Upper lobe of left lung (tissue), 4 donors: ENCODE measurements around the gene ARMC8.

Experiments
- CTCF ChIP-seq, 6 experiments: fragments of 450-650 bp in 4 of 6; fragments of 200-600 bp in 2 of 6; sonication (generic) in 2 of 6; IDR thresholded peaks; one replicate each; pipeline ENCODE4 v1.5.1; 2016 to 2019; ENCODE audit warnings: antibody characterized with exemption in 6 of 6
- POLR2A ChIP-seq, 4 donors: fragments of 450-650 bp; IDR thresholded peaks; one replicate each; pipeline ENCODE4 v1.5.1; 2016 to 2017; ENCODE audit warnings: antibody characterized with exemption in 4 of 4, mild to moderate bottlenecking in 2 of 4
- POLR2AphosphoS5 ChIP-seq, 2 donors: sonication (generic); formaldehyde crosslinking; IDR thresholded peaks; one replicate each; pipeline ENCODE4 v1.5.1; 2017; ENCODE audit warnings: antibody characterized with exemption in 2 of 2

GRCh38 chr3:138197058-138197457 is 10.0 kb downstream of the ARMC8 start:
- no peak for TF ChIP-seq POLR2AphosphoS5 (IDR thresholded peaks at IDR 0.05)
- no peak for TF ChIP-seq CTCF (IDR thresholded peaks at IDR 0.05)
- no peak for TF ChIP-seq POLR2A (IDR thresholded peaks at IDR 0.05)
